ENCODE measurements around the gene P2RX1.

DNA sequence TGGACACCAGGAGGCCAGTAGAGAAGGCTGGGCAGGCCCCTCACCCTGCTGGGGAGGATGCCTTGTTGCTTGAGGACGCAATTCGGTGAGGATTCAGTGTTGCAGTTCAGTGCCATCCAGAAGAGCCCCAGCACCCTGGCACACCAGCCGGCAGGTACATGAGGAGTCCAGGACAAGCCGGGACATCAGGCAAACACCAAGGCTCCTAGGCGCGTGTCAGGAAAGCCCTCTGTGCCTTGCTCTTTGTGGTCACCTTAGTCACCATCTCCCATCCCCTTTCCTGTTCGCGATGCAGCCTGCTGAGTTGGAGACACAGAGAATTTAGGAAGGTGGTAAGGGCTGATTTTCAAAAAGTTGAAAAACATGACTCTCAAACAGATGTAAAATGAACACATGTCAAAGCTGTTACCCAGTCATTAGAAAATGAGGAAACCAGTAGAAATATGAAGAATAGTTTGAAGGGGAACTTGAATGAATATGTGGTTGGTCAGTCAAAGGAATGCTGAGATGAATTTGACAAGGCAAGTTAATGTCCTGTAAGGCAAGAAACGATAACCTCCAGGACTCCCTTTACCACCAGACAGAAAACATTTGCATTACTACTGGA is 67.9 kb downstream of the P2RX1 start:
- TF ChIP-seq, protein P1, sequence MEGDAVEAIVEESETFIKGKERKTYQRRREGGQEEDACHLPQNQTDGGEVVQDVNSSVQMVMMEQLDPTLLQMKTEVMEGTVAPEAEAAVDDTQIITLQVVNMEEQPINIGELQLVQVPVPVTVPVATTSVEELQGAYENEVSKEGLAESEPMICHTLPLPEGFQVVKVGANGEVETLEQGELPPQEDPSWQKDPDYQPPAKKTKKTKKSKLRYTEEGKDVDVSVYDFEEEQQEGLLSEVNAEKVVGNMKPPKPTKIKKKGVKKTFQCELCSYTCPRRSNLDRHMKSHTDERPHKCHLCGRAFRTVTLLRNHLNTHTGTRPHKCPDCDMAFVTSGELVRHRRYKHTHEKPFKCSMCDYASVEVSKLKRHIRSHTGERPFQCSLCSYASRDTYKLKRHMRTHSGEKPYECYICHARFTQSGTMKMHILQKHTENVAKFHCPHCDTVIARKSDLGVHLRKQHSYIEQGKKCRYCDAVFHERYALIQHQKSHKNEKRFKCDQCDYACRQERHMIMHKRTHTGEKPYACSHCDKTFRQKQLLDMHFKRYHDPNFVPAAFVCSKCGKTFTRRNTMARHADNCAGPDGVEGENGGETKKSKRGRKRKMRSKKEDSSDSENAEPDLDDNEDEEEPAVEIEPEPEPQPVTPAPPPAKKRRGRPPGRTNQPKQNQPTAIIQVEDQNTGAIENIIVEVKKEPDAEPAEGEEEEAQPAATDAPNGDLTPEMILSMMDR (IDR thresholded peaks at IDR 0.05; ENCODE audit: low read length), result no peak
- TF ChIP-seq EZH2phosphoT487 (IDR thresholded peaks at IDR 0.05; ENCODE audit: low read length), result no peak

Measured in MM.1S (cell line).